Thymus (tissue), 14 donors: ENCODE data around the gene CETN3. TPM values are rescaled to one million over a fixed set of nuclear protein-coding genes. Genes with fewer than 3 reads are reported as not detected.

Experiments used
- DNase-seq, 9 donors: peaks; one replicate each; pipeline ENCODE4 v3.0.0-alpha.2; 2013; ENCODE audit warnings: low spot score in 9 of 9, low read depth in 6 of 9, missing footprints in 1 of 9
- H3K27ac ChIP-seq, 2 donors: one replicate each; pipeline ENCODE4 v1.5.1; 2013; ENCODE audit warnings: control low read depth in 1 of 2, low read depth in 1 of 2, low read length in 1 of 2, mild to moderate bottlenecking in 1 of 2, moderate library complexity in 1 of 2
- H3K27me3 ChIP-seq, 2 donors: one replicate each; pipeline ENCODE4 v1.5.1; 2013; ENCODE audit warnings: low read length in 1 of 2; ENCODE audit not compliant: control insufficient read depth in 2 of 2, insufficient read depth in 1 of 2
- H3K36me3 ChIP-seq, 2 donors: one replicate each; pipeline ENCODE4 v1.5.1; 2013; ENCODE audit warnings: low read length in 1 of 2, mild to moderate bottlenecking in 1 of 2, moderate library complexity in 1 of 2; ENCODE audit not compliant: control insufficient read depth in 2 of 2, insufficient read depth in 2 of 2
- H3K4me1 ChIP-seq, 2 donors: one replicate each; pipeline ENCODE4 v1.5.1; 2013; ENCODE audit warnings: low read length in 2 of 2; ENCODE audit not compliant: control insufficient read depth in 2 of 2, insufficient read depth in 2 of 2
- H3K4me3 ChIP-seq, 2 donors: one replicate each; pipeline ENCODE4 v1.5.1; 2013; ENCODE audit warnings: low read length in 2 of 2, control low read depth in 1 of 2, mild to moderate bottlenecking in 1 of 2
- H3K9me3 ChIP-seq, 2 donors: one replicate each; pipeline ENCODE4 v1.5.1; 2013; ENCODE audit warnings: low read length in 1 of 2, mild to moderate bottlenecking in 1 of 2; ENCODE audit not compliant: control insufficient read depth in 2 of 2, insufficient read depth in 1 of 2
- WGBS: extraction: QIAGEN DNeasy Blood & Tissue Kit; methylation state at CpG from one replicate; pipeline ENCODE4 v1.1.7; 2013; 5-methylcytosine and 5-hydroxymethylcytosine counted together
- long read RNA-seq, 10 donors: transcript quantifications; one replicate each; lab custom pipeline, GENCODE V29; 2026
- polyA plus RNA-seq: library from polyadenylated mRNA; stranded (reverse); fragments of 200-250 nt; gene quantifications from one replicate; pipeline ENCODE4 v1.2.3, GENCODE V29; 2013
- total RNA-seq: library from RNA; stranded (reverse); fragments of 120-200 nt; gene quantifications from one replicate; pipeline ENCODE4 v1.2.4, GENCODE V29; 2013
- donor health status: healthy.

CETN3 gene
- 54.6 TPM for total RNA-seq
- 35.3 TPM for polyA plus RNA-seq
- long read RNA-seq, donor 1, partial matches to known transcripts = 0 of 4 reads
- long read RNA-seq, donor 1, other reads (novel, unspliced or antisense) = 0 of 4 reads
- long read RNA-seq, donor 2 = 0 reads
- long read RNA-seq, donor 3, transcript CETN3-201 (5 exons, 2,432 nt) = major isoform, 56 of 66 reads
- long read RNA-seq, donor 3, transcript CETN3-204 (4 exons, 867 nt) = minor isoform, 6 of 66 reads
- long read RNA-seq, donor 3, partial matches to known transcripts = 0 of 66 reads
- long read RNA-seq, donor 3, other reads (novel, unspliced or antisense) = 0 of 66 reads
- long read RNA-seq, donor 4, transcript CETN3-201 (5 exons, 2,432 nt) = major isoform, 13 of 16 reads
- long read RNA-seq, donor 4, partial matches to known transcripts = 0 of 16 reads
- long read RNA-seq, donor 4, other reads (novel, unspliced or antisense) = 0 of 16 reads
- long read RNA-seq, donor 5, transcript CETN3-204 (4 exons, 867 nt) = minor isoform, 8 of 78 reads
- long read RNA-seq, donor 5, transcript CETN3-205 (3 exons, 664 nt) = minor isoform, 5 of 78 reads
- long read RNA-seq, donor 5, transcript CETN3-201 (5 exons, 2,432 nt) = major isoform, 54 of 78 reads
- long read RNA-seq, donor 5, partial matches to known transcripts = 8 of 78 reads
- long read RNA-seq, donor 5, other reads (novel, unspliced or antisense) = 0 of 78 reads
- long read RNA-seq, donor 6, transcript CETN3-201 (5 exons, 2,432 nt) = major isoform, 24 of 29 reads
- long read RNA-seq, donor 6, partial matches to known transcripts = 0 of 29 reads
- long read RNA-seq, donor 6, other reads (novel, unspliced or antisense) = 0 of 29 reads
- long read RNA-seq, donor 7, transcript CETN3-201 (5 exons, 2,432 nt) = major isoform, 30 of 35 reads
- long read RNA-seq, donor 7, partial matches to known transcripts = 0 of 35 reads
- long read RNA-seq, donor 7, other reads (novel, unspliced or antisense) = 0 of 35 reads
- long read RNA-seq, donor 8, transcript CETN3-201 (5 exons, 2,432 nt) = major isoform, 9 of 10 reads
- long read RNA-seq, donor 8, partial matches to known transcripts = 0 of 10 reads
- long read RNA-seq, donor 8, other reads (novel, unspliced or antisense) = 0 of 10 reads
- long read RNA-seq, donor 9, transcript CETN3-201 (5 exons, 2,432 nt) = major isoform, 16 of 18 reads
- long read RNA-seq, donor 9, partial matches to known transcripts = 0 of 18 reads
- long read RNA-seq, donor 9, other reads (novel, unspliced or antisense) = 0 of 18 reads
- long read RNA-seq, donor 10, transcript CETN3-201 (5 exons, 2,432 nt) = major isoform, 15 of 21 reads
- long read RNA-seq, donor 10, partial matches to known transcripts = 0 of 21 reads
- long read RNA-seq, donor 10, other reads (novel, unspliced or antisense) = 0 of 21 reads

- DNase-seq = peak; percentile 82 to 99 (median 92)
- peak within 1 kb of the TSS; percentile 64 to 94 for H3K4me3 ChIP-seq
- H3K27ac ChIP-seq = peak within 1 kb of the TSS; percentile 97 to 99
- H3K4me1 ChIP-seq = peaks cover 4 to 5% of the 10 kb centered on the region in 2 donors
- H3K9me3 ChIP-seq = no peaks in the 10 kb centered on the region
- WGBS = under 1% methylated on average over 51 of the region's 51 CpGs
- H3K36me3 ChIP-seq = peaks cover 0 to 13% of the 10 kb centered on the region in 2 donors
- H3K27me3 ChIP-seq = no peaks in the 10 kb centered on the region
These were observed at the start of gene CETN3 for GRCh38 chr5:90409318-90410177. CETN3 (minus strand) TSS chr5:90409756; CDS start chr5:90409661, 95 bp downstream.

GRCh38 chr5:90446961-90447360 is 37.4 kb upstream of the CETN3 start:
- Histone ChIP-seq H3K9me3 (peaks cover 0 to 7% of the 10 kb centered on the region in 2 donors), H3K27me3 (no peaks in the 10 kb centered on the region), H3K4me3 (no peak overlapping the region), H3K4me1 (no peaks in the 10 kb centered on the region), H3K27ac (no peak overlapping the region), H3K36me3 (no peaks in the 10 kb centered on the region)
- no peak for DNase-seq

- no peaks in the 10 kb centered on the region for H3K4me1 ChIP-seq
- WGBS = 85% methylated on average over 2 of the region's 2 CpGs
- no peaks in the 10 kb centered on the region for H3K9me3 ChIP-seq
- no peak overlapping the region for H3K27ac ChIP-seq
- H3K27me3 ChIP-seq = no peaks in the 10 kb centered on the region
- H3K4me3 ChIP-seq = no peak overlapping the region
- H3K36me3 ChIP-seq = no peaks in the 10 kb centered on the region
- no peak for DNase-seq
These were observed 31.1 kb upstream of the CETN3 start for GRCh38 chr5:90440644-90441043.

GRCh38 chr5:90438100-90438499 is 28.5 kb upstream of the CETN3 start:
- Histone ChIP-seq H3K9me3 (no peaks in the 10 kb centered on the region), H3K27me3 (no peaks in the 10 kb centered on the region), H3K4me1 (no peaks in the 10 kb centered on the region), H3K4me3 (no peak overlapping the region), H3K36me3 (no peaks in the 10 kb centered on the region), H3K27ac (no peak overlapping the region)
- 92% methylated on average over 1 of the region's 1 CpG for WGBS
- no peak for DNase-seq

GRCh38 chr5:90437663-90438062 is 28.1 kb upstream of the CETN3 start:
- H3K27ac ChIP-seq = no peak overlapping the region
- H3K4me3 ChIP-seq = no peak overlapping the region
- no peaks in the 10 kb centered on the region for H3K27me3 ChIP-seq
- no peaks in the 10 kb centered on the region for H3K4me1 ChIP-seq
- no peaks in the 10 kb centered on the region for H3K9me3 ChIP-seq
- no peak for DNase-seq
- no peaks in the 10 kb centered on the region for H3K36me3 ChIP-seq

- Histone ChIP-seq H3K4me1 (no peaks in the 10 kb centered on the region), H3K27me3 (no peaks in the 10 kb centered on the region), H3K9me3 (no peaks in the 10 kb centered on the region), H3K4me3 (no peak overlapping the region), H3K36me3 (no peaks in the 10 kb centered on the region), H3K27ac (no peak overlapping the region)
- peak in 7 of 9 donors; percentile 30 to 72 (median 47) for DNase-seq
- WGBS = 88% methylated on average over 5 of the region's 5 CpGs
These were observed 24.7 kb upstream of the CETN3 start for GRCh38 chr5:90434116-90434714.

GRCh38 chr5:90424245-90424644 is 14.7 kb upstream of the CETN3 start:
- Histone ChIP-seq H3K27me3 (no peaks in the 10 kb centered on the region), H3K4me1 (no peaks in the 10 kb centered on the region), H3K9me3 (no peaks in the 10 kb centered on the region), H3K4me3 (no peak overlapping the region), H3K36me3 (no peaks in the 10 kb centered on the region), H3K27ac (no peak overlapping the region)
- no peak for DNase-seq
- WGBS = 89% methylated on average over 1 of the region's 1 CpG

- no peaks in the 10 kb centered on the region for H3K4me1 ChIP-seq
- no peaks in the 10 kb centered on the region for H3K36me3 ChIP-seq
- H3K27me3 ChIP-seq = no peaks in the 10 kb centered on the region
- H3K9me3 ChIP-seq = no peaks in the 10 kb centered on the region
- H3K4me3 ChIP-seq = no peak overlapping the region
- no peak overlapping the region for H3K27ac ChIP-seq
- no peak for DNase-seq
- WGBS = 54% methylated on average over 4 of the region's 4 CpGs
These were observed 11.6 kb upstream of the CETN3 start for GRCh38 chr5:90421136-90421535.
